Neural cell (in vitro differentiated cells): ENCODE measurements around the gene COL16A1.

Experiments
- EP300 ChIP-seq: fragments of 450-650 bp; conservative IDR thresholded peaks from 2 replicates; pipeline ENCODE4 v1.6.1; 2014; ENCODE audit warnings: antibody characterized with exemption, mild to moderate bottlenecking, moderate library complexity; ENCODE audit not compliant: poor library complexity, severe bottlenecking
- EZH2 ChIP-seq: fragments of 200-600, 300-800 bp; shearing (Covaris generic), sonication (generic); IDR thresholded peaks from 2 replicates; pipeline ENCODE4 v1.6.1; 2014; ENCODE audit warnings: antibody characterized with exemption, low read length, borderline replicate concordance, mild to moderate bottlenecking; ENCODE audit not compliant: insufficient read depth, poor library complexity, severe bottlenecking
- POLR2AphosphoS5 ChIP-seq: IDR thresholded peaks from 2 replicates; pipeline ENCODE4 v1.6.1; 2012
- TF ChIP-seq, protein P1 (sequence below): fragments of 450-650 bp; IDR thresholded peaks from 2 replicates; pipeline ENCODE4 v1.5.1; 2014; ENCODE audit warnings: antibody characterized with exemption, mild to moderate bottlenecking, moderate library complexity; ENCODE audit not compliant: poor library complexity, severe bottlenecking

GRCh38 chr1:31688233-31688918 is 15.4 kb downstream of the COL16A1 start:
- TF ChIP-seq EP300: no peak
- TF ChIP-seq, protein P1, sequence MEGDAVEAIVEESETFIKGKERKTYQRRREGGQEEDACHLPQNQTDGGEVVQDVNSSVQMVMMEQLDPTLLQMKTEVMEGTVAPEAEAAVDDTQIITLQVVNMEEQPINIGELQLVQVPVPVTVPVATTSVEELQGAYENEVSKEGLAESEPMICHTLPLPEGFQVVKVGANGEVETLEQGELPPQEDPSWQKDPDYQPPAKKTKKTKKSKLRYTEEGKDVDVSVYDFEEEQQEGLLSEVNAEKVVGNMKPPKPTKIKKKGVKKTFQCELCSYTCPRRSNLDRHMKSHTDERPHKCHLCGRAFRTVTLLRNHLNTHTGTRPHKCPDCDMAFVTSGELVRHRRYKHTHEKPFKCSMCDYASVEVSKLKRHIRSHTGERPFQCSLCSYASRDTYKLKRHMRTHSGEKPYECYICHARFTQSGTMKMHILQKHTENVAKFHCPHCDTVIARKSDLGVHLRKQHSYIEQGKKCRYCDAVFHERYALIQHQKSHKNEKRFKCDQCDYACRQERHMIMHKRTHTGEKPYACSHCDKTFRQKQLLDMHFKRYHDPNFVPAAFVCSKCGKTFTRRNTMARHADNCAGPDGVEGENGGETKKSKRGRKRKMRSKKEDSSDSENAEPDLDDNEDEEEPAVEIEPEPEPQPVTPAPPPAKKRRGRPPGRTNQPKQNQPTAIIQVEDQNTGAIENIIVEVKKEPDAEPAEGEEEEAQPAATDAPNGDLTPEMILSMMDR: no peak
- TF ChIP-seq EZH2: no peak
- no peak for TF ChIP-seq POLR2AphosphoS5
